OCI-M2 (cell line): ENCODE results near the gene EFCAB6.
"Not testable (repeated sequence)": the region's sequence is repeated elsewhere in the genome, so short reads cannot be mapped to it uniquely, and the experiment has no call there.

Experiments
- DNase-seq: peaks from one replicate; lab custom pipeline; 2025; ENCODE audit not compliant: unreplicated experiment; lab: John Stamatoyannopoulos, UW

Gene EFCAB6

GRCh38 chr22:43720716-43721115 is 91.4 kb downstream of the EFCAB6 start:
- no peak for DNase-seq

GRCh38 chr22:43714104-43714503 is 98.0 kb downstream of the EFCAB6 start:
- DNase-seq, result no peak

DNA sequence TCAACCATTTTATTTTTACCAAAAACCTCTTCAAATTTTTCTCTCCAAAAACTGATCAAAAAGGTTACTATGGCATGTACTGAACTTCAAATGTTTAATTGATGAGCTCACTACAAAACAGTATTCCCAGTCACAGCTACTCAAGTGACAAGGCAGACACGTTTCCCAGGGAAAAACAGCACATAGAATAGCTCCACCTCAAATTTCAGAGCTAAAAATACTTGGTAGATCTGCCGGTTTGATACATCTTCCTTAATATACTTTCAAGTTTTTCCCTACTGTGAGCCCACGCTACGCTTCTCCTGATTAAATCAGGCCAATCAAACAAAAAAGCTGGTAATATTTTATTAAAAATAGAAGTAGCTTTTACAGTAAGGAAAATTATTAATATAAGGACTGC is 100.4 kb downstream of the EFCAB6 start:
- no peak for DNase-seq

- no peak for DNase-seq
These were observed 104.5 kb downstream of the EFCAB6 start for GRCh38 chr22:43707648-43708047.

DNA sequence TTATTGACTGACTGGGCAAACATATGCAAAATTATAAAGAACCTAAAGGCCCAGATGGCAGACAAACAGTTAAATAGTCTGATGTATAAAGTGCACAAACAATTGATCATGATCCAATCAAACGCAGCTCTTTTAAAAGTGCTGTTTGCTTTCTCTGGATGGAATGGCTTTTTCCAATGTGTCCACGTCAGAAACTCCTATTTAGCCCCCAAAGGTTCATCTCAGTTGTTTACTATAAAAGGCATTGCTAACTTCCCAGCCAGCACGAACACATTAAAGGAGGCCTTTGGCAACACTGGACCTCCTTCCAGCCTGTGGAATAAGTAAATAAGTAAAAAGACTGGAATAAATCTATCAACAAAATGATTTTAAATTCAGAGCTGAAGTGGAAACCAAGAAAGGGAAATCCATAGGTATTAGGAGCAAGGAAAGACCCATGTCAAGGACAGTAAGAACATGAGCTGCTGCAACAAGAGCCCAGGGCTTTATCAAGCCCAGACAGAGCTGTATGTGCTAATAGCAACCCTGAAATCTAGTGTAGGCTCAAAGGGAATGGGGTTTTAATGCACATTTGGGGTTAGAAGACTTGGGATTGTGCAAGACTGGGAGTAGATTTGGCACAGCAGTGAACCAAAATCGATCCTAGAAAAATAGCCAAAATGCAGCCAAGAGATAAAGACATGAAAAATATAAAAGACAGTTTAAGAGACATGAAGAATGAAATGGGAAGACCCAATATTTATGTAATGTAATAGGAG is 105.4 kb downstream of the EFCAB6 start:
- DNase-seq, result no peak

- no peak for DNase-seq
These were observed 106.0 kb downstream of the EFCAB6 start for GRCh38 chr22:43706151-43706550.

DNA sequence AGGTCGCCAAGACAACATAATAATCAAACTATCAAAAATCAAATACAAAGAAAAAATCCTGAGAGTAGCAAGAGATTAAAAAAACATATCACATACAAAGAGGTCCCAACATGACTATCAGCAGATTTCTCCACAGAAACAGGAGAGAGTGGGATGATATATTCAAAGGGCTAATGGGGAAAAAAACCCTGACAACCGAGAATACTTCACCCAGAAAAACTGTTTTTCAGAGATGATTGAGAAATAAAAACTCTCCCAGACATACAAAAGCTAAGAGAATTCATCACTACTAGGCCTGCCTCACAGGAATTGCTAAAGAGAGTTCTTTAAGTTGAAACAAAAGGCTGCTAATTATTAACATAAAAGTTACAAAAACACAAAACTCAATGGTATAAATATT is 108.1 kb downstream of the EFCAB6 start:
- DNase-seq, result no peak

DNA sequence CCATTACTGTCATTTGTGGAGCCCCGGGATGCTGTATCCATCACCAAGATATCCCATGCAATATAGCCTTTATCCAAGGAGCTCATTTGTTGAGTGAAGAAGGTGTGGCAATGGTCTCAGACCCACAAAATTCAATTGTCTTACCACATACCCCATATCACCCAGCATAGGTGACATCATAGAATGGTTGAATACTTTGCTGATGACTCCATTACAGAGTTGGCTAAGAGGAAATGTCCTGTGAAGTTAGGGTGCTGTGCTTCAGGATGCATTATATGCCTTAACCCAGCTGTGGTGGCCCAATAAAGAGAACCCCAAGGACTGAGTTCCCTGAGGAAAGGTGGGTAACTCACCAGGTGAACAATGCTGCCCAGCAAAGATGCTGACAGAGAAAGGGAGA is 113.7 kb downstream of the EFCAB6 start:
- DNase-seq, result no peak

DNA sequence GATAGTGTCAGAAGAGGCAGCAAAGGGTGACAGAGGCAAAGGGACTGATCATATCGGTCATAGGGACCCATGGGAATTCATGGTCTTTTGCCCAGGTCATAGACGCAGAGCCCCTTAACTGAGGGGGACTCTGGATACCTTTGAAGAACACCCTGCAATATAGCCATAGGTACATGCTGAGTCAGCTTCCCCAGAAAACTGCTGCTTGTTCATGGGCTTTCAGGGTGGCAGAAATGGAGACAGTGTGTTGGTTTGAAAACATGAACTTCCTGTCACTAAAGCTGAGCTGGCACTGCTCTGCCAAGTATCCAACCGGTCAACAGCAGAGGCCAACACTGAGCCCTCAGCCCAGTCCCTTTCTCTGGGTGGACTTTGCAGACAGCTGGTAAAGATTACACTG is 114.2 kb downstream of the EFCAB6 start:
- no peak for DNase-seq

- no peak for DNase-seq
These were observed 118.9 kb downstream of the EFCAB6 start for GRCh38 chr22:43693249-43693648.

GRCh38 chr22:43689356-43689755 is 122.7 kb downstream of the EFCAB6 start:
- no peak for DNase-seq

DNA sequence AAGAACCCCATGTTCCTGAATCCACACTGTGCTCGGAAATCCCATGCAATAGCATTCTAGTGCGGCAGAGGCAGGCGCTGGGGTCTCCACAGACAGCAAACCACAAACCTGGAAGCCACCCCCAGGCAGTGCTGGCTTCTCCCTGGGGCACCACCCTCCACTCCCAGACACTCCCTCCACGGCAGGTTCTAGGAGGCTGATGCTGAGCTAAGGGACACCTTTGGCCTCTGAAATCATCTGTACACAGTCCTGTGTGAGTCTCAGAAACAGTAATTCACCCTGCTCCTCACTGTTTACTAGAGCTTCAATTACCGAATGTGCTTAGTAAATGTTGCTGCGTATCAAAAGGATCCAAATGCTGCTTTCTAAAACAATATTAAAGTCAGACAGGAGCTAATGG is 129.3 kb downstream of the EFCAB6 start:
- no peak for DNase-seq

DNA sequence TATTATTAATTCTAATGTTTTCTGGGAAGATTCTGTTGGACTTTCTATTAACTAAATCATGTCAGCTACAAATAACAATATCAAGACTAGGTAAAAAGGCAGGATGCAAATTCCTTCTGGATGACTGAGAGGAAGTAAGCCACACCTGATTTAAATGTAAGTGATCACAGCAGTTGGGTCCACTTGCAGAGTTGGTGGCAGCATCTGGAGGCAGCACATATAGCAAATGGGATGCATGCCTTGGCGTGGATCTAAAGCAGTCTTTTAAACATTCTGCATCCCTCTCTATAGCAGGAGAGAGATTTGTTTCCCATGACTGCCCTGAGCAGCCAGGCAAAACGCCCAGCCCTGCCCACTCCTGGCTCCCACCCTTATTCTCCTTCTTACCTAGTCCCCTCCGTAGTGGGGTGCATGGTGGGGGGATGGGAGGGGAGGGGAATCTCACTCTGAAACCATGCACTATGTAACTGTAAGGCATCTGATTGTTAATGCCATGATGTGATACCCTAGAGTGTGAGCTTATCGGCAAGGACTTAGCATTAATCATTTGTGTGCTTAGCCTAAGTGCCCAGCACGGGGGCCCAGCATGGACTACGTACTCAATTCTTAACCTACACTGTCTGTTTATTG is 130.3 kb downstream of the EFCAB6 start:
- no peak for DNase-seq

DNA sequence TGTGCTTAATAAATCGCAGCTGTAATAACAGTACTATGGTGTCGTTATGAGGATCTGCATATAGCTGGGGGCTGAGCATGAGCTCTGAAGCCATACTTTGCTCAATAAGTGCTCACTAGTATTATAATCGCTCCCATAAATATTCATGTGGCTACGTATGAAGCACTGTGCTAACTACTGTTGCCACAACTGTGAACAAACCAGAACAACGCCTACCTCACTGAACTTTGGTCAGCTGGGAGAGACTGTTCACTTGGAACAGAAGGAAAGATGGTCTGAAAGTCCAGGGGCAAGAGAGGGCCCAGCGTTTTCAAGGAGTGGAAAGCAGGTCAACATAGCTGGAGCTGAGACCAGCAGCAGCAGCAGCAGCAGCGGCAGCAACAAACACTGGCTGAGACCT is 141.6 kb downstream of the EFCAB6 start:
- no peak for DNase-seq

DNA sequence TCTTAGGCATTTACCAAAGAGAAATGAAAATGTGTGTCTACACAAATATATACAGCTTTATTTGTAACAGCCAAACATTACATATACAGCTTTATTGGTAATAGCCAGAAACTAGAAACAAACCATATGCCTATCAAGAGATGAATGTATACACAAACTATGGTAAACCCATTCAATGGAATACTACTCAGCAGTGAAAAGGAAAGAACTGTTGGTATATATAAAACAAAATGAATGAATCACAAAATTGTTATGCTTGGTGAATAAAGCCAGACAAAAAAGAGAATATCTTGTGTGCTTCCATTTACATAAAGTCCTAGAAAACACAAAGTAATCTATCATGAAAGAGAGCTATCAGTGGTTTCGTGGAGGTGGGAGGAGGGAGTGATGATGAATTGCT is 142.9 kb downstream of the EFCAB6 start:
- no peak for DNase-seq

- no peak for DNase-seq
These were observed 144.4 kb downstream of the EFCAB6 start for GRCh38 chr22:43667656-43668055.

DNA sequence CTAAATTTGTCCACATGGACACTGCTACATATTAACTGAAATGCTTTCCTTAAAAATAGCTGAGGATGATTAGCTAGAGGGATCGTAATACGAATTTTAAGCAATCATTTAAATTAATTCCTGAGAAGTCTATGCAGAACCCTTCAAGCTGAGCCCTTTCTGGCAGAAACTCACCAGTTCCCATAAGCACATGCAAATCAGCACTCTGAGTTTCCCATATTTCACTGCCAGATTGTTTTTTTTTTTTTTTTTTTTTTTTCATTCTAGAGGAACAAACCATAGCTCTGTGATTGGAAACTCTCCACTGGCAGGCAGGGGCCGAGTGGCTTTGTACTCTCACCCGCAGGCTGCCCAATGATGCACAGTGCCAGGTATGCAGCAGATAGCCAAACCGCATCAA is 145.6 kb downstream of the EFCAB6 start:
- no peak for DNase-seq

DNA sequence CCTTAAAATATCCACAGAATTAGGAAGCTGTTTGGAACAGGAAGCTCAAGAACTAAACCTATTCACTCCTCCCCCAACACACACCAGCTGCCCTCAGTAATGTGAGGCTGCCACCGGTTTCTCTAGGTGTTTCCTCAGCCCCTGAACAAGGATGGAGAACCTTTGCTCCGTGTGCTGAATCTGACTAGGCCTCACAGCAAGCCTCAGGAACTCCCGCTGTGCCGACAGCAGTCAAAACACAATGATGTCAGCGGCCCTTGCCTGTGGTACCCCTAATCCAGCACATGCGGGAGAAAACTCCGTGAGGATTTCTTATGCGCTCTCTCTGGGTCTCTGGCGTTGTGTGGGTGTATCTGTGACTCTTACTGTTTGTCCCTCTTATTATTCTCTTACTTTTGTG is 153.3 kb downstream of the EFCAB6 start:
- DNase-seq, result no peak

- DNase-seq, result not testable (repeated sequence)
These were observed 155.5 kb downstream of the EFCAB6 start for GRCh38 chr22:43656581-43656980.

DNA sequence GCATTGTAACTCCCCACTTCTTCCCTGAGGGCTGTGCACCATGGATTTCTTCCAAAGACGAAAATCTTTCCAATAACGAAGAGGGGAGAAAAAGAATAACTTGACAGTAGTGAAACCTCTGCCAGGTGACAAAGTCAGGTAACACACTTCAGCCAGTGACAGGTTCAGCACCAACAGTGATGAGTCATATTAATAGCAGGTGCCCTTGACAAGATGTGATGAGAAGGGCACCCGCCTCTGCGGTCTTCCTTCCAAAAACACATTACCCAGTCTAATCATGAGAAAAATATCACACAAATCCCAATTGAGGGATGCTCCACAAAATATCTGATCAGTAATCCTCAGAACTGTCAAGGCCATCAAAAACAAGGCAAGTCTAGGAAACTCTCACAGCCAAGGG is 157.8 kb downstream of the EFCAB6 start:
- DNase-seq, result no peak

DNA sequence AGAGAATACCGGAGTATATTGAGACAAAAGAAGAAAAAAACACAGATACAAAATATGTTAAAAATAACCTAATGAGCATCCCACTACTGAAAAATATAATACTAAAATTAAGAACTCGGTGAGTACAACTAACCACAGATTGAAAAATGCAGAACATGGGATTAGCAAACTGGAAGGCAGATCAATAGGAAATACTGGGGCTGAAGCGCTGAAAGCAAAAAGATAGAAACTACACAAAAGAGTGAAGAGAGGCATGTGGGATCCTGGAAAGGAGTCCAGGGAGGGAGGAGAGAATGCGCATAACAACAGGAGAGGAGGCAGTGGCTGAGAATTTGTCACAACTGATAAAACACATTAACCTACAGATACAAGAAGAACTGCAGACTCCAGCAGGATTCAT is 159.3 kb downstream of the EFCAB6 start:
- no peak for DNase-seq

DNA sequence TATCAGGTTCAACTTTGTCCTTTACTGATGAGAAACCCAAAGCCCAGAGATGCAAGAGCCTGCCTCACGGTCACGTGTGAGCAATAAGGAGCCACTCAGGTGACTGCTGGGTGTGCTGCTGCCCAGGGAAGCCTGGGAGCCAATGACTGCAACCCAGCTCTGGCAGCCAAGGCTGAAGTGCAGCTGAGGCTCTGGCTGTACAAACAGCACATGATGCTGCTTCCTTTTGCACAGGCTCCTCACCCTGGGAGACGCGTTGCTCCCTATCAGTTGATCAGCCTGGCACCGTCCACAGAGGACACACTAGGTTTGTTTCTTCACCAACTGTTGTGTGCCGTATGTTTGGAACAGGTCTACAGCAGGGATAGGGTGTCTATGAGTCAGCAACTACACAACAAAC is 168.7 kb downstream of the EFCAB6 start:
- no peak for DNase-seq
